ENCODE measurements around the gene EML1. TPM values are rescaled to one million over a fixed set of nuclear protein-coding genes. Genes with fewer than 3 reads are reported as not detected.
A peak's percentile ranks its signal among the peaks of the same experiment; 100 is the strongest.

Gene EML1
- total RNA-seq, 1 experiment from 2014 or later = 12.0 TPM

DNA sequence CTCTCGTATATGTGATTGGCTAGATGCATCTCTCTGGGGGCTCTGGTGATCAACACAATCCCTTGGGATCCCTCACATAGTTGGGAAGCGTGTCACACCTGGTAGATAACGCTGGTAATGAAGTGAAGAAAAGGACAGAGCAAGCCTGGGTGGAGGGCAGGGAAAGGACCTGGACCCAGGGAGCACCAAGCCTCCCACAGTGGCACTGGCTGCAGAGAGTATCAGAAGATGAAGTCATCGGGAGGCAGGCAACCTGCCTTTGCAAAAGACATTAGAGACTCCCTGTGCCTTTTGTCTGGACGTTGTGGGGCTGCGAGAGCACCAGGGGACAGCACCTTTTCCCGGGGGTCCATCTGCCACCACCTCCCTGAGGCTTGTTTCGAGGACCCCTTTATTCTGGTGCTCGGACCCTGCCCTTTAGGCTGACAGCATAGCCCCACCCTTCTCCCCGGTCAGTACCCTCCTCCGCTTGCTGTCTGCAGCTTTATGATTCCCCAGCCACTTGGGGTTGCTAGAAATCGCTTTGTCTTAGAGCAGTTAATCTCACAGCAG, 116.4 kb downstream of the EML1 start:
- H3F3A ChIP-seq (ENCODE audit: low read length, unreplicated experiment) = no peaks in the 10 kb centered on the region
- H3K79me2 ChIP-seq (ENCODE audit: low read length) = no peaks in the 10 kb centered on the region
- ATAC-seq (no peak), DNase-seq (no peak)
- no peak overlapping the region for H3K27ac ChIP-seq (ENCODE audit: low read length)
- no peaks in the 10 kb centered on the region for H3K27me3 ChIP-seq (ENCODE audit: low read length)
- no peak overlapping the region for H3K4me2 ChIP-seq (ENCODE audit: low read length)
- ChIA-PET POLR2A (ENCODE audit: unreplicated experiment) (no interaction called here), CTCF (no interaction called here)
- H3K9me3 ChIP-seq (ENCODE audit: low read length) = no peaks in the 10 kb centered on the region
- H3K4me1 ChIP-seq (ENCODE audit: insufficient read depth, low read length) = peaks cover 13% of the 10 kb centered on the region
- H4K20me1 ChIP-seq (ENCODE audit: low read length) = no peaks in the 10 kb centered on the region
- no TSS peak for BruUV-seq (replicated peaks)
- H3K4me3 ChIP-seq (ENCODE audit: low read length) = no peak overlapping the region
- H3K9me2 ChIP-seq (replicated peaks; ENCODE audit: low read length) = no peaks in the 10 kb centered on the region
- TF ChIP-seq EZH2 (IDR thresholded peaks at IDR 0.05; ENCODE audit: low read length, unreplicated experiment) (no peak), EZH2phosphoT487 (IDR thresholded peaks at IDR 0.05; ENCODE audit: borderline replicate concordance, low read length) (no peak)
- TF ChIP-seq, protein P1, sequence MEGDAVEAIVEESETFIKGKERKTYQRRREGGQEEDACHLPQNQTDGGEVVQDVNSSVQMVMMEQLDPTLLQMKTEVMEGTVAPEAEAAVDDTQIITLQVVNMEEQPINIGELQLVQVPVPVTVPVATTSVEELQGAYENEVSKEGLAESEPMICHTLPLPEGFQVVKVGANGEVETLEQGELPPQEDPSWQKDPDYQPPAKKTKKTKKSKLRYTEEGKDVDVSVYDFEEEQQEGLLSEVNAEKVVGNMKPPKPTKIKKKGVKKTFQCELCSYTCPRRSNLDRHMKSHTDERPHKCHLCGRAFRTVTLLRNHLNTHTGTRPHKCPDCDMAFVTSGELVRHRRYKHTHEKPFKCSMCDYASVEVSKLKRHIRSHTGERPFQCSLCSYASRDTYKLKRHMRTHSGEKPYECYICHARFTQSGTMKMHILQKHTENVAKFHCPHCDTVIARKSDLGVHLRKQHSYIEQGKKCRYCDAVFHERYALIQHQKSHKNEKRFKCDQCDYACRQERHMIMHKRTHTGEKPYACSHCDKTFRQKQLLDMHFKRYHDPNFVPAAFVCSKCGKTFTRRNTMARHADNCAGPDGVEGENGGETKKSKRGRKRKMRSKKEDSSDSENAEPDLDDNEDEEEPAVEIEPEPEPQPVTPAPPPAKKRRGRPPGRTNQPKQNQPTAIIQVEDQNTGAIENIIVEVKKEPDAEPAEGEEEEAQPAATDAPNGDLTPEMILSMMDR (conservative IDR thresholded peaks at IDR 0.05; ENCODE audit: low read depth, low read length) = no peak
- no peak overlapping the region for H2AFZ ChIP-seq (ENCODE audit: low read length)
- H3K9ac ChIP-seq (ENCODE audit: low read length) = no peak overlapping the region
- H3K36me3 ChIP-seq (ENCODE audit: low read depth, low read length) = 0 out of 2 replicates have a peak, but pooled peaks cover 3% of the 10 kb centered on the region
- intact Hi-C loops (cut with micrococcal nuclease) = no loop called here

DNA sequence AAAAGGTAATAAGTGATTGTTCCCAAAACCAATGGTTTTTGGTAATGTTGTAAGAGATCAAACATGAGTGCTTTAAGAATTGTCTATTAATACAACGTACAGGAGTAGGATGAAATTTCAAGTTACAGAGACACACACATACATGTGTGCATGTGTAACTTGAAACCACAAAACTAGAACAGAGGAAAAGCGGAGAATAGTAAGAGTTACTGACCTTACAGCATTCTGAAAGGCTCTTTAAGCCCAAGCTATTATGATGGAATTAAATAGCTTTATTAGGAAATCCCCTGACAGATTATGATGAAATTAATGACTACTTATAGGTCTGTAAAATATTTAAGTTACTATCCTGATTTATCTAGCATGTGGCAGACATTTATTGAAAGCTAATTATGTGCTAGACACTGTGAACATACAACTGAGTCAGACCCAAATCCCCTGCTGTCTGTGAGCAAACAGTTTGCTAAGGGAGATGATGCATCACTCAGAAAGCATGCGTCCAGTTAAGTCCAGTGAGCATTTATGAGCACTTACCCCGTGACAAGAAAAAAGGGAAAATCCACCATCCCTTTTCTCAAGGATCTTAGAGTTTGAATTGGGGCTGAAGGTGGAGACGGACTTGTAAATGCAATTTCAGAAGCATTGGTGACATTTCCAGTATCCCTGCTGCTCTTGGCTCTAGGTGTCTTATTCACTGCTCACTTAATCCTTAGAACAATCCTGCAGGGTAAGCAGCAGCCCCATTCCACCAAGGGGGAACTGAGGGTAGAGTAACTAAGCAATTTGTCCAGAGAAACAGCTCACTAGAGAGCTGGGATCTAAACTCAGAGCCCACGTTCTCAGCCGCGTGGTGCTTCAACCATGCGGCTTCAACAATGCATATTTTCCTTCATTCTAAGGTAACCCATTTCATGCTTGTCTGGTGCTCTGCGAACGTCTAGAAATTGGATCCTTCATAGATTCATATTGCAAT, 117.4 kb downstream of the EML1 start:
- peak overlapping the region; percentile 53 for H2AFZ ChIP-seq (ENCODE audit: low read length)
- no peaks in the 10 kb centered on the region for H3F3A ChIP-seq (ENCODE audit: low read length, unreplicated experiment)
- H3K4me2 ChIP-seq (ENCODE audit: low read length) = peak overlapping the region; percentile 67
- peak overlapping the region; percentile 32; the same call in 1 of the 2 replicates for H3K9ac ChIP-seq (ENCODE audit: low read length)
- TF ChIP-seq EZH2 (IDR thresholded peaks at IDR 0.05; ENCODE audit: low read length, unreplicated experiment) (no peak), EZH2phosphoT487 (IDR thresholded peaks at IDR 0.05; ENCODE audit: borderline replicate concordance, low read length) (no peak)
- TF ChIP-seq, protein P1 (conservative IDR thresholded peaks at IDR 0.05; ENCODE audit: low read depth, low read length) = no peak
- intact Hi-C loops (cut with micrococcal nuclease) = no loop called here
- no peaks in the 10 kb centered on the region for H3K79me2 ChIP-seq (ENCODE audit: low read length)
- peaks cover 13% of the 10 kb centered on the region for H3K4me1 ChIP-seq (ENCODE audit: insufficient read depth, low read length)
- no peaks in the 10 kb centered on the region for H4K20me1 ChIP-seq (ENCODE audit: low read length)
- DNase-seq (peak; percentile 87), ATAC-seq (peak; percentile 100)
- ChIA-PET POLR2A (ENCODE audit: unreplicated experiment) (no interaction called here), CTCF (no interaction called here)
- H3K9me3 ChIP-seq (ENCODE audit: low read length) = no peaks in the 10 kb centered on the region
- H3K36me3 ChIP-seq (ENCODE audit: low read depth, low read length) = 0 out of 2 replicates have a peak, but pooled peaks cover 3% of the 10 kb centered on the region
- peak overlapping the region; percentile 69 for H3K27ac ChIP-seq (ENCODE audit: low read length)
- no TSS peak for BruUV-seq (replicated peaks)
- H3K27me3 ChIP-seq (ENCODE audit: low read length) = no peaks in the 10 kb centered on the region
- H3K9me2 ChIP-seq (replicated peaks; ENCODE audit: low read length) = no peaks in the 10 kb centered on the region
- no peak overlapping the region for H3K4me3 ChIP-seq (ENCODE audit: low read length)

Measured in PC-3 (cell line).